GM12878 (cell line): ENCODE results near the gene DKKL1.

ENCODE experiments used
- ATF3 ChIP-seq: IDR thresholded peaks from 2 replicates; pipeline ENCODE4 v1.6.1; 2011; ENCODE audit warnings: low read depth, mild to moderate bottlenecking, low read length, moderate library complexity, borderline replicate concordance; ENCODE audit errors: extremely low read depth
- CREB1 ChIP-seq: IDR thresholded peaks from 2 replicates; pipeline ENCODE4 v1.6.1; 2012; ENCODE audit warnings: low read depth, mild to moderate bottlenecking, inconsistent platforms
- CTCF ChIP-seq, 3 experiments: IDR thresholded peaks in 2 of 3; conservative IDR thresholded peaks in 1 of 3; 2 replicates each; pipeline ENCODE4 v1.5.1; 2011; ENCODE audit warnings: low read depth in 3 of 3, low read length in 3 of 3, mild to moderate bottlenecking in 3 of 3, control low read depth in 2 of 3, moderate library complexity in 2 of 3, inconsistent platforms in 1 of 3, mixed read lengths in 1 of 3; ENCODE audit not compliant: control insufficient read depth in 2 of 3, insufficient read depth in 1 of 3; ENCODE audit errors: extremely low read depth in 1 of 3
- GABPA ChIP-seq: IDR thresholded peaks from 2 replicates; pipeline ENCODE4 v1.6.1; 2014; ENCODE audit warnings: antibody characterized with exemption, low read depth, mild to moderate bottlenecking, inconsistent platforms
- SRF ChIP-seq, 2 experiments: IDR thresholded peaks; 2 replicates each; pipeline ENCODE4 v1.6.1; 2011; ENCODE audit warnings: low read depth in 2 of 2, low read length in 2 of 2, mild to moderate bottlenecking in 1 of 2, moderate library complexity in 1 of 2

- TF ChIP-seq GABPA (no peak), CREB1 (no peak), SRF (IDR thresholded peaks at IDR 0.05; ENCODE audit: low read depth in 2 of 2, low read length in 2 of 2) (no peak), CTCF (IDR thresholded peaks at IDR 0.05 in 2 of 3, conservative IDR thresholded peaks at IDR 0.05 in 1 of 3; ENCODE audit: control insufficient read depth in 2 of 3, extremely low read depth in 1 of 3, insufficient read depth in 1 of 3, low read depth in 3 of 3, low read length in 3 of 3) (no peak), ATF3 (no peak)
Measured at GRCh38 chr19:49414256-49414655, 50.6 kb downstream of the DKKL1 start.
